ENCODE measurements around the gene GPR149. TPM values are rescaled to one million over a fixed set of nuclear protein-coding genes. Genes with fewer than 3 reads are reported as not detected.
"Not testable (repeated sequence)": the region's sequence is repeated elsewhere in the genome, so short reads cannot be mapped to it uniquely, and the experiment has no call there.

The GPR149 gene, protein sequence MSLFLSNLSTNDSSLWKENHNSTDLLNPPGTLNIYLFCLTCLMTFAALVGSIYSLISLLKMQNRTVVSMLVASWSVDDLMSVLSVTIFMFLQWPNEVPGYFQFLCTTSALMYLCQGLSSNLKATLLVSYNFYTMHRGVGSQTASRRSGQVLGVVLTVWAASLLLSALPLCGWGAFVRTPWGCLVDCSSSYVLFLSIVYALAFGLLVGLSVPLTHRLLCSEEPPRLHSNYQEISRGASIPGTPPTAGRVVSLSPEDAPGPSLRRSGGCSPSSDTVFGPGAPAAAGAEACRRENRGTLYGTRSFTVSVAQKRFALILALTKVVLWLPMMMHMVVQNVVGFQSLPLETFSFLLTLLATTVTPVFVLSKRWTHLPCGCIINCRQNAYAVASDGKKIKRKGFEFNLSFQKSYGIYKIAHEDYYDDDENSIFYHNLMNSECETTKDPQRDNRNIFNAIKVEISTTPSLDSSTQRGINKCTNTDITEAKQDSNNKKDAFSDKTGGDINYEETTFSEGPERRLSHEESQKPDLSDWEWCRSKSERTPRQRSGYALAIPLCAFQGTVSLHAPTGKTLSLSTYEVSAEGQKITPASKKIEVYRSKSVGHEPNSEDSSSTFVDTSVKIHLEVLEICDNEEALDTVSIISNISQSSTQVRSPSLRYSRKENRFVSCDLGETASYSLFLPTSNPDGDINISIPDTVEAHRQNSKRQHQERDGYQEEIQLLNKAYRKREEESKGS
- total RNA-seq (not detected), polyA plus RNA-seq (0.02 TPM)
- long read RNA-seq, donor 1, result 0 reads
- long read RNA-seq, donor 2, result 0 reads
- long read RNA-seq, donor 3, result 0 reads
- long read RNA-seq, donor 4, result 0 reads
- long read RNA-seq, donor 5, result 0 reads
- long read RNA-seq, donor 6, result 0 reads
- long read RNA-seq, donor 7, result 0 reads
- long read RNA-seq, donor 8, result 0 reads
- long read RNA-seq, donor 9, result 0 reads
- long read RNA-seq, donor 10, result 0 reads

DNA sequence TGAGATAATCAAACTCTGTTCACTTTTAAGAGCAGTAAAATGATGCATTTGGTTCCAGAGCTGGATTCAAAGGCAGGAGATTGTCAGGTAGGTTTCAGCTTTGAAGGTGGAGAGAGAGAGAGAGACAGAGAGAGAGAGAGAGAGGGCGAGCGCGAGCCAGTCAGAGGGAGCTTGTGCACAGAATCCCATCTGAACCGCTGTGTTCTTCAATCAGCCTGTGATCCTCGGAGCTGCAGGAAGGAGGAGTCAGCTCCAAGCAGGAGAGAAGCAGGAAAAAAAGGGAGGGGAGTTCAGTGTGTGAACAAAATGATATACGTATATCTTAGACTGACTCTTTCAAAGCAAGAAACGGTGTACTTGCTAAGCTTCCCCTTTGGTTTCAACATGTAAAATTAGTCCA lies at the start of gene GPR149:
TSS of gene GPR149 (minus strand) at position 177 of the 400 bp plus-strand sequence. CDS start 575 bp downstream, outside the sequence.
- H3K4me1 ChIP-seq (ENCODE audit: control insufficient read depth in 2 of 2, insufficient read depth in 2 of 2, low read length in 2 of 2), result no peaks in the 10 kb centered on the region
- H3K27ac ChIP-seq (ENCODE audit: low read depth in 1 of 2, low read length in 1 of 2), result no peak within 1 kb of the TSS
- no peaks in the 10 kb centered on the region for H3K9me3 ChIP-seq (ENCODE audit: control insufficient read depth in 2 of 2, insufficient read depth in 1 of 2, low read length in 1 of 2)
- DNase-seq (ENCODE audit: low read depth in 6 of 9, low spot score in 9 of 9), result no peak
- H3K36me3 ChIP-seq (ENCODE audit: control insufficient read depth in 2 of 2, insufficient read depth in 2 of 2, low read length in 1 of 2), result no peaks in the 10 kb centered on the region
- H3K4me3 ChIP-seq (ENCODE audit: low read length in 2 of 2), result no peak within 1 kb of the TSS
- WGBS, result 52% methylated on average over 7 of the region's 7 CpGs
- peaks cover 21 to 40% of the 10 kb centered on the region in 2 donors for H3K27me3 ChIP-seq (ENCODE audit: control insufficient read depth in 2 of 2, insufficient read depth in 1 of 2, low read length in 1 of 2)

DNA sequence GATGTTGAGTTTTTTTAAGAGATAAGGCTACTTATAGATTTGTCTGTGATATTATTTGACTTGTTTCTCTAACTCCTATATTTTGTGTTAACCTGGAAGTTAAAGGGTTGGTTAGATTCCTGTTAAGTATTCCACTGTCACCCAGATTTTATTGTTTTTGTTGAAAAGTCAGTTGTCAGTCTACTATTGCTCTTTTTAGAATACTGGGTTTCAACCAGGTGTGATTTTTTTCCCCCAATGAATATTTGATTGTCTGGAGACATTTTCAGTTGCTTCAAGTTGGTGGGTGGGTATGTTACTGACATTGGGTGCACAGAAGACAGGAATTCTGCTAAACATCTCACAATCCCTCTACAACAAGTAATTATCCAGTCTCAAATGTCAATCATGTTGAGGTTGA lies 43.8 kb upstream of the GPR149 start:
- H3K36me3 ChIP-seq (ENCODE audit: control insufficient read depth in 2 of 2, insufficient read depth in 2 of 2, low read length in 1 of 2), result no peaks in the 10 kb centered on the region
- no peaks in the 10 kb centered on the region for H3K27me3 ChIP-seq (ENCODE audit: control insufficient read depth in 2 of 2, insufficient read depth in 1 of 2, low read length in 1 of 2)
- no peaks in the 10 kb centered on the region for H3K9me3 ChIP-seq (ENCODE audit: control insufficient read depth in 2 of 2, insufficient read depth in 1 of 2, low read length in 1 of 2)
- H3K4me1 ChIP-seq (ENCODE audit: control insufficient read depth in 2 of 2, insufficient read depth in 2 of 2, low read length in 2 of 2), result no peaks in the 10 kb centered on the region
- DNase-seq (ENCODE audit: low read depth in 6 of 9, low spot score in 9 of 9), result no peak
- H3K4me3 ChIP-seq (ENCODE audit: low read length in 2 of 2), result no peak overlapping the region
- H3K27ac ChIP-seq (ENCODE audit: low read depth in 1 of 2, low read length in 1 of 2), result no peak overlapping the region

DNA sequence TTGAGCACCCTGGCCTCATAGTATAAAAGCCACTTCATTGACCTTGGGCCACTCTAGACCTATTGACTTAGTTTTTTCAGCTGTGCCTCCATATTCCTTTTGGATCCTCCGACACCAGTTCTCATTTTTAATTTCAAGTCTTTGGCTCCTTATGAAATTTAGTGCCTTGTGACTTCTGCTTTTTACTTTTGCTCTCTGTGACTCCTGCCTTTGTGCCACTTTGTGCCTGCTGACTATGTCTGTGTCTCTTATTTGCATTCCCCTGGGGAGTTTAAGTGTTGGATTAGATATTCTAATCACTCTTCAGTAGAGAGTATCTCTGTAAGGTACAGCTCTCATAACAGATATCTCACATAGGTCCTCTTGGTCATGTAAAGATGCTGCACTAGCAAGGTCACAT lies 39.6 kb upstream of the GPR149 start:
- H3K9me3 ChIP-seq (ENCODE audit: control insufficient read depth in 2 of 2, insufficient read depth in 1 of 2, low read length in 1 of 2), result no peaks in the 10 kb centered on the region
- H3K4me1 ChIP-seq (ENCODE audit: control insufficient read depth in 2 of 2, insufficient read depth in 2 of 2, low read length in 2 of 2), result no peaks in the 10 kb centered on the region
- no peak overlapping the region for H3K4me3 ChIP-seq (ENCODE audit: low read length in 2 of 2)
- 96% methylated on average over 1 of the region's 1 CpG for WGBS
- H3K27me3 ChIP-seq (ENCODE audit: control insufficient read depth in 2 of 2, insufficient read depth in 1 of 2, low read length in 1 of 2), result no peaks in the 10 kb centered on the region
- no peak for DNase-seq (ENCODE audit: low read depth in 6 of 9, low spot score in 9 of 9)
- H3K36me3 ChIP-seq (ENCODE audit: control insufficient read depth in 2 of 2, insufficient read depth in 2 of 2, low read length in 1 of 2), result no peaks in the 10 kb centered on the region
- no peak overlapping the region for H3K27ac ChIP-seq (ENCODE audit: low read depth in 1 of 2, low read length in 1 of 2)

DNA sequence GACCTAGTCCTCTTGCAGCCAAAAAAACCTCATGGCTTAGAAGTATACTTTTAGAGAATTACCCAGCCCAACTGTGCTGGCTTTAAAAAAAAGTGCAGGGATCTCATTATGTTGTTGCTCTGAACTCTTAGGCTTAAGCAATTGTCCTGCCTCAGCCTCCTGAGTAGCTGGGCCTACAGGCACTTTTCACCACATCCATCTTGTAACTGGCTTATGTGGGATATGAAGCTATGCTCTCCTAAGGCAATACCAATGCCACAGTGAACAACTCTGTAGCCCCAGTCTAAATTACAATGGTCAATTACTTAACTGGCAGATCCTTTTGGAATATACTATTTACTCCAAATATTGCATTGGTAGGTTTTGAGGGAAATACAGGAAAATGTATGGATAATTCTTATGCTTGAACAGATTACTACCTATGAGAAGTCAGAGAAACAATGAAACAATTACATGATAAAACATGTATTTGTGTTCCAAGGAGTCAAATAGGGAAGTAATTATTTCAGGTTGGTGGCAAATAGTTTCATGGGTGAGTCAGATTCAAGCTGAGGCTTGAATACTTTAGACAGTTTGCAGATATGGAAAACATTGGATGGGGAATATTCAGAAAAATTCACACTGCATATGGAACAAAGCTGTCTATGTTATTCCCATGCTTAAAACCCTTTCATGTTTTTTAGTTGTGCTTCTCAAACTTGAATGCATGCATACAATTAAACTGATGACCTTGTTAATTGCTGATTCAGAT lies 34.6 kb upstream of the GPR149 start:
- H3K4me1 ChIP-seq (ENCODE audit: control insufficient read depth in 2 of 2, insufficient read depth in 2 of 2, low read length in 2 of 2), result no peaks in the 10 kb centered on the region
- H3K36me3 ChIP-seq (ENCODE audit: control insufficient read depth in 2 of 2, insufficient read depth in 2 of 2, low read length in 1 of 2), result no peaks in the 10 kb centered on the region
- DNase-seq (ENCODE audit: low read depth in 6 of 9, low spot score in 9 of 9), result no peak
- H3K27ac ChIP-seq (ENCODE audit: low read depth in 1 of 2, low read length in 1 of 2), result no peak overlapping the region
- no peaks in the 10 kb centered on the region for H3K27me3 ChIP-seq (ENCODE audit: control insufficient read depth in 2 of 2, insufficient read depth in 1 of 2, low read length in 1 of 2)
- H3K9me3 ChIP-seq (ENCODE audit: control insufficient read depth in 2 of 2, insufficient read depth in 1 of 2, low read length in 1 of 2), result no peaks in the 10 kb centered on the region
- no peak overlapping the region for H3K4me3 ChIP-seq (ENCODE audit: low read length in 2 of 2)

DNA sequence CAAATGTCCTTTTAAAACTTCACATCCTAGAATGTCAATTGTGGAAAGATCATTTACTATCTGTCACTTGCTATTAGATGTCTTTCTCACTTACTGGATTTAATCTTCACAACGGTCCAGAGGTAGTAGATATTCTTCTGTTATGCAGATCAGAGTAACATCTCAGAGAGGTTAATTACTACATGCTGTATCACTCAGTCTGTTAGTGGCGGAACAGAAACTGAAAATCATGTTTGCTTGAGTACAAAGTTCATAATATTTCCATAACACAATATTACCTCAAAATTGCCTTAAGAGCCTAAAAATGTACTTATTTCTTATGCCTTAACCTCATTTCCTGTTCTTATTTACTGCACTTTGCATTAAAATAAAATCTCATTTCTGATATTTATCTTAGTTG lies 28.6 kb upstream of the GPR149 start:
- Histone ChIP-seq H3K4me3 (ENCODE audit: low read length in 2 of 2) (no peak overlapping the region), H3K9me3 (ENCODE audit: control insufficient read depth in 2 of 2, insufficient read depth in 1 of 2, low read length in 1 of 2) (no peaks in the 10 kb centered on the region), H3K4me1 (ENCODE audit: control insufficient read depth in 2 of 2, insufficient read depth in 2 of 2, low read length in 2 of 2) (no peaks in the 10 kb centered on the region), H3K36me3 (ENCODE audit: control insufficient read depth in 2 of 2, insufficient read depth in 2 of 2, low read length in 1 of 2) (no peaks in the 10 kb centered on the region), H3K27ac (ENCODE audit: low read depth in 1 of 2, low read length in 1 of 2) (no peak overlapping the region), H3K27me3 (ENCODE audit: control insufficient read depth in 2 of 2, insufficient read depth in 1 of 2, low read length in 1 of 2) (no peaks in the 10 kb centered on the region)
- no peak for DNase-seq (ENCODE audit: low read depth in 6 of 9, low spot score in 9 of 9)
- 92% methylated on average over 2 of the region's 2 CpGs for WGBS

DNA sequence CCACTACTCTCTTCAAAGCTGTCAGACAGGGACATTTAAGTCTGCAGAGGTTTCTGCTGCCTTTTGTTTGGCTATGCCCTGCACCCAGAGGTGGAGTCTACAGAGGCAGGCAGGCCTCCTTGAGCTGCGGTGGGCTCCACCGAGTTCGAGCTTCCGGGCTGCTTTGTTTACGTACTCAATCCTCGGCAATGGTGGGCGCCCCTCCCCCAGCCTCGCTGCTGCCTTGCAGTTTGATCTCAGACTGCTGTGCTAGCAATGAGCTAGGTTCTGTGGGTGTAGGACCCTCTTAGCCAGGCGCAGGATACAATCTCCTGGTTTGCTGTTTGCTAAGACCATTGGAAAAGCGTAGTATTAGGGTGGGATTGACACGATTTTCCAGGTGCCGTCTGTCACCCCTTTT lies 9.1 kb upstream of the GPR149 start:
- not testable (repeated sequence) for H3K27ac ChIP-seq (ENCODE audit: low read depth in 1 of 2, low read length in 1 of 2); H3K36me3 ChIP-seq (ENCODE audit: control insufficient read depth in 2 of 2, insufficient read depth in 2 of 2, low read length in 1 of 2); H3K9me3 ChIP-seq (ENCODE audit: control insufficient read depth in 2 of 2, insufficient read depth in 1 of 2, low read length in 1 of 2); H3K4me3 ChIP-seq (ENCODE audit: low read length in 2 of 2); H3K27me3 ChIP-seq (ENCODE audit: control insufficient read depth in 2 of 2, insufficient read depth in 1 of 2, low read length in 1 of 2); DNase-seq (ENCODE audit: low read depth in 6 of 9, low spot score in 9 of 9); H3K4me1 ChIP-seq (ENCODE audit: control insufficient read depth in 2 of 2, insufficient read depth in 2 of 2, low read length in 2 of 2)
- 94% methylated on average over 12 of the region's 12 CpGs for WGBS

DNA sequence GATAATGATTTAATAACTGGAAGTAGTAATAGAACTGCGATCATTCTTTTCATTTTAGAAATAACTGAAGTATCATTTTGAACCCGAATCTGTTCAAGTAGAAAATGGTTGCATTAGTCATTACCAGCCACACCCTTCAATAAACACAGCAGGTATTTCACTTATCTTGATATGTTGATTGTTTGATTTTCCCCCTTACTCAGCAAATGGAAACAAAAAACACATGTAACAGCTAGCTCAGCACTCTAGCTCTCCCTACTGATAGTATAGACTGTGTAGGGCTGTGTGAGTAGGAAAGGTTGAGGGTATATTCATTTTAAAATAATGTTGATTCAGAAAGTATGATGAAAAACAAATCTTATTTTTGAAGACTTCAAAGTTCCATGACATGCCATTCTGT lies 1.1 kb upstream of the GPR149 start:
- no peak for DNase-seq (ENCODE audit: low read depth in 6 of 9, low spot score in 9 of 9)
- Histone ChIP-seq H3K4me1 (ENCODE audit: control insufficient read depth in 2 of 2, insufficient read depth in 2 of 2, low read length in 2 of 2) (no peaks in the 10 kb centered on the region), H3K4me3 (ENCODE audit: low read length in 2 of 2) (no peak overlapping the region), H3K27me3 (ENCODE audit: control insufficient read depth in 2 of 2, insufficient read depth in 1 of 2, low read length in 1 of 2) (peaks cover 21 to 40% of the 10 kb centered on the region in 2 donors), H3K36me3 (ENCODE audit: control insufficient read depth in 2 of 2, insufficient read depth in 2 of 2, low read length in 1 of 2) (no peaks in the 10 kb centered on the region), H3K9me3 (ENCODE audit: control insufficient read depth in 2 of 2, insufficient read depth in 1 of 2, low read length in 1 of 2) (no peaks in the 10 kb centered on the region), H3K27ac (ENCODE audit: low read depth in 1 of 2, low read length in 1 of 2) (no peak overlapping the region)
- WGBS, result 93% methylated on average over 2 of the region's 2 CpGs

DNA sequence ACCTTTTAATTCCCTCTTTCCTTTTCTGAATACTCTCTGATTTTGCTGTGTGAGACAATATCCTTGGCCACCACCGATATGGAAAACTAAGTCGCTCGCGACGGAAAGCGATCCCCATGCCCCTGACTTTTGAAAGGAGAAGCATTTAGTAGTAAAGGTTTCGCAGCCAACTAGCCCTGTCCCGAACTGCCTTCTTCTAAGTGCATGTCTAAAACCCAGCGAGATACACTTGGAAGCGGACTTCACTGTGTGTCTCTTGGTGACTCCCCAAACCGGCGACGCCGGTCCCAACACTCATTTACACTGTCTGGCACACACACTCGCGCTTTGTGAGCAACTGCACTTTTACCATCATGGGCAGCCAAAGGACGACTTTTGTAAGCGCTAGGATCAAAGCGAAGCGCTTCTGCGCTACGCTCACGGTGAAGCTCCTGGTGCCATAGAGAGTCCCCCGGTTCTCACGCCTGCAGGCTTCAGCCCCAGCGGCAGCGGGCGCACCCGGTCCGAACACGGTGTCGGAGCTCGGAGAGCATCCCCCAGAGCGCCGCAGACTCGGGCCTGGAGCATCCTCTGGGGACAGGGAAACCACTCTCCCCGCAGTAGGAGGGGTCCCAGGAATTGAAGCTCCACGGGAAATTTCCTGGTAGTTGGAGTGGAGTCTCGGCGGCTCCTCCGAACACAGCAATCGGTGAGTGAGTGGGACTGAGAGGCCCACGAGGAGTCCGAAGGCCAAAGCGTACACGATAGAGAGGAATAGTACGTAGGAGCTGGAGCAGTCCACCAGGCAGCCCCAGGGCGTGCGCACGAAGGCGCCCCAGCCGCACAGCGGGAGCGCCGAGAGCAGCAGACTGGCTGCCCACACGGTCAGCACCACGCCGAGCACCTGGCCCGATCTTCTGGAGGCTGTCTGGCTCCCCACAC lies 1.4 kb downstream of the GPR149 start:
- no peaks in the 10 kb centered on the region for H3K4me1 ChIP-seq (ENCODE audit: control insufficient read depth in 2 of 2, insufficient read depth in 2 of 2, low read length in 2 of 2)
- no peaks in the 10 kb centered on the region for H3K9me3 ChIP-seq (ENCODE audit: control insufficient read depth in 2 of 2, insufficient read depth in 1 of 2, low read length in 1 of 2)
- WGBS, result 4% methylated on average over 59 of the region's 59 CpGs
- DNase-seq (ENCODE audit: low read depth in 6 of 9, low spot score in 9 of 9), result no peak
- no peak overlapping the region for H3K4me3 ChIP-seq (ENCODE audit: low read length in 2 of 2)
- peaks cover 21 to 40% of the 10 kb centered on the region in 2 donors for H3K27me3 ChIP-seq (ENCODE audit: control insufficient read depth in 2 of 2, insufficient read depth in 1 of 2, low read length in 1 of 2)
- H3K27ac ChIP-seq (ENCODE audit: low read depth in 1 of 2, low read length in 1 of 2), result no peak overlapping the region
- H3K36me3 ChIP-seq (ENCODE audit: control insufficient read depth in 2 of 2, insufficient read depth in 2 of 2, low read length in 1 of 2), result no peaks in the 10 kb centered on the region

Measured in thymus (tissue), 14 donors.